Measurements from ENCODE around the gene ENOX2. TPM values are rescaled to one million over a fixed set of nuclear protein-coding genes. Genes with fewer than 3 reads are reported as not detected.

The ENOX2 gene
- total RNA-seq, 1 experiment from 2014 or later, result 24.3 TPM

GRCh38 chrX:130754353-130754752, 148.7 kb downstream of the ENOX2 start:
- no peaks in the 10 kb centered on the region for H3K9me3 Mint-ChIP-seq (ENCODE audit: unreplicated experiment)
- no peak overlapping the region for H3K4me3 Mint-ChIP-seq (ENCODE audit: unreplicated experiment)
- no peak for DNase-seq (ENCODE audit: unreplicated experiment)
- no peaks in the 10 kb centered on the region for H3K4me1 Mint-ChIP-seq (ENCODE audit: insufficient read depth, unreplicated experiment)
- ChIA-PET POLR2A (no interaction called here), CTCF (no interaction called here)
- intact Hi-C loops (cut with micrococcal nuclease), result no loop called here
- H3K36me3 Mint-ChIP-seq (ENCODE audit: insufficient read depth, unreplicated experiment), result no peaks in the 10 kb centered on the region
- H3K27ac Mint-ChIP-seq (ENCODE audit: low read depth, unreplicated experiment), result no peak overlapping the region
- no peak for TF ChIP-seq CTCF (IDR thresholded peaks at IDR 0.05; ENCODE audit: unreplicated experiment)
- BruUV-seq (replicated peaks), result no TSS peak
- H3K27me3 Mint-ChIP-seq (ENCODE audit: insufficient read depth, unreplicated experiment), result peaks cover 10% of the 10 kb centered on the region

GRCh38 chrX:130746709-130747342, 156.2 kb downstream of the ENOX2 start:
- no peak for DNase-seq (ENCODE audit: unreplicated experiment)
- no peaks in the 10 kb centered on the region for H3K9me3 Mint-ChIP-seq (ENCODE audit: unreplicated experiment)
- BruUV-seq (replicated peaks), result no TSS peak
- no peak overlapping the region for H3K4me3 Mint-ChIP-seq (ENCODE audit: unreplicated experiment)
- no peak for TF ChIP-seq CTCF (IDR thresholded peaks at IDR 0.05; ENCODE audit: unreplicated experiment)
- no peaks in the 10 kb centered on the region for H3K4me1 Mint-ChIP-seq (ENCODE audit: insufficient read depth, unreplicated experiment)
- peaks cover 6% of the 10 kb centered on the region for H3K27me3 Mint-ChIP-seq (ENCODE audit: insufficient read depth, unreplicated experiment)
- no peak overlapping the region for H3K27ac Mint-ChIP-seq (ENCODE audit: low read depth, unreplicated experiment)
- H3K36me3 Mint-ChIP-seq (ENCODE audit: insufficient read depth, unreplicated experiment), result no peaks in the 10 kb centered on the region
- intact Hi-C loops (cut with micrococcal nuclease), result no loop called here
- ChIA-PET CTCF (interaction anchor here (1.6 kb wide), 1 partner anchor 10 kb away, joined by 3 read pairs; no protein-coding TSS in a partner anchor), POLR2A (no interaction called here)

GRCh38 chrX:130746077-130746476, 156.9 kb downstream of the ENOX2 start:
- H3K4me1 Mint-ChIP-seq (ENCODE audit: insufficient read depth, unreplicated experiment), result no peaks in the 10 kb centered on the region
- H3K27ac Mint-ChIP-seq (ENCODE audit: low read depth, unreplicated experiment), result no peak overlapping the region
- H3K27me3 Mint-ChIP-seq (ENCODE audit: insufficient read depth, unreplicated experiment), result peaks cover 13% of the 10 kb centered on the region
- ChIA-PET CTCF (no interaction called here), POLR2A (interaction anchor here (0.7 kb wide), 1 partner anchor 11 kb away, joined by 3 read pairs; no protein-coding TSS in a partner anchor)
- no peak for TF ChIP-seq CTCF (IDR thresholded peaks at IDR 0.05; ENCODE audit: unreplicated experiment)
- no peak overlapping the region for H3K4me3 Mint-ChIP-seq (ENCODE audit: unreplicated experiment)
- no peaks in the 10 kb centered on the region for H3K36me3 Mint-ChIP-seq (ENCODE audit: insufficient read depth, unreplicated experiment)
- DNase-seq (ENCODE audit: unreplicated experiment), result no peak
- H3K9me3 Mint-ChIP-seq (ENCODE audit: unreplicated experiment), result no peaks in the 10 kb centered on the region
- intact Hi-C loops (cut with micrococcal nuclease), result no loop called here
- no TSS peak for BruUV-seq (replicated peaks)

GRCh38 chrX:130741584-130741983, 161.4 kb downstream of the ENOX2 start:
- intact Hi-C loops (cut with micrococcal nuclease), result no loop called here
- Mint-ChIP-seq H3K36me3 (ENCODE audit: insufficient read depth, unreplicated experiment) (no peaks in the 10 kb centered on the region), H3K27me3 (ENCODE audit: insufficient read depth, unreplicated experiment) (peaks cover 48% of the 10 kb centered on the region), H3K4me1 (ENCODE audit: insufficient read depth, unreplicated experiment) (no peaks in the 10 kb centered on the region), H3K27ac (ENCODE audit: low read depth, unreplicated experiment) (no peak overlapping the region), H3K9me3 (ENCODE audit: unreplicated experiment) (no peaks in the 10 kb centered on the region), H3K4me3 (ENCODE audit: unreplicated experiment) (no peak overlapping the region)
- no peak for TF ChIP-seq CTCF (IDR thresholded peaks at IDR 0.05; ENCODE audit: unreplicated experiment)
- DNase-seq (ENCODE audit: unreplicated experiment), result no peak
- ChIA-PET POLR2A (no interaction called here), CTCF (interaction anchor here (0.6 kb wide), 1 partner anchor 271 kb away, joined by 4 read pairs; no protein-coding TSS in a partner anchor)
- BruUV-seq (replicated peaks), result no TSS peak
